Liver (tissue), 3 donors: ENCODE measurements around the gene FLNA.

ENCODE experiments used
- FOXA1 ChIP-seq: IDR thresholded peaks from 2 replicates; pipeline ENCODE4 v1.6.1; 2016; ENCODE audit warnings: antibody characterized with exemption
- GABPA ChIP-seq, 2 donors: IDR thresholded peaks in 1 of 2; conservative IDR thresholded peaks in 1 of 2; 2 replicates each; pipeline ENCODE4 v1.6.1; 2016; ENCODE audit warnings: antibody characterized with exemption in 2 of 2, mild to moderate bottlenecking in 1 of 2, moderate library complexity in 1 of 2
- JUND ChIP-seq, 2 donors: IDR thresholded peaks; 2 replicates each; pipeline ENCODE4 v1.6.1; 2016; ENCODE audit warnings: antibody characterized with exemption in 2 of 2
- RAD21 ChIP-seq, 2 donors: IDR thresholded peaks; 2 replicates each; pipeline ENCODE4 v1.6.1; 2016; ENCODE audit warnings: antibody characterized with exemption in 2 of 2, mild to moderate bottlenecking in 2 of 2
- YY1 ChIP-seq: IDR thresholded peaks from 2 replicates; pipeline ENCODE4 v1.6.1; 2016; ENCODE audit warnings: antibody characterized with exemption, mild to moderate bottlenecking
- TF ChIP-seq, protein P1 (sequence below): fragments of 150-350 bp; IDR thresholded peaks from 2 replicates; pipeline ENCODE4 v1.5.1; 2017; ENCODE audit warnings: improper control_type of control experiment, low read depth, low read length; ENCODE audit not compliant: missing input control
- TF ChIP-seq, protein P2 (sequence below): IDR thresholded peaks from 2 replicates; pipeline ENCODE4 v1.6.1; 2016; ENCODE audit warnings: antibody characterized with exemption
- TF ChIP-seq, protein P3 (sequence below): IDR thresholded peaks from 2 replicates; pipeline ENCODE4 v1.6.1; 2016; ENCODE audit warnings: antibody characterized with exemption
- TF ChIP-seq, protein P4 (sequence below): IDR thresholded peaks from 2 replicates; pipeline ENCODE4 v1.6.1; 2016; ENCODE audit warnings: antibody characterized with exemption, mild to moderate bottlenecking
- donor health status: healthy.
- donor health status: healthy.

DNA sequence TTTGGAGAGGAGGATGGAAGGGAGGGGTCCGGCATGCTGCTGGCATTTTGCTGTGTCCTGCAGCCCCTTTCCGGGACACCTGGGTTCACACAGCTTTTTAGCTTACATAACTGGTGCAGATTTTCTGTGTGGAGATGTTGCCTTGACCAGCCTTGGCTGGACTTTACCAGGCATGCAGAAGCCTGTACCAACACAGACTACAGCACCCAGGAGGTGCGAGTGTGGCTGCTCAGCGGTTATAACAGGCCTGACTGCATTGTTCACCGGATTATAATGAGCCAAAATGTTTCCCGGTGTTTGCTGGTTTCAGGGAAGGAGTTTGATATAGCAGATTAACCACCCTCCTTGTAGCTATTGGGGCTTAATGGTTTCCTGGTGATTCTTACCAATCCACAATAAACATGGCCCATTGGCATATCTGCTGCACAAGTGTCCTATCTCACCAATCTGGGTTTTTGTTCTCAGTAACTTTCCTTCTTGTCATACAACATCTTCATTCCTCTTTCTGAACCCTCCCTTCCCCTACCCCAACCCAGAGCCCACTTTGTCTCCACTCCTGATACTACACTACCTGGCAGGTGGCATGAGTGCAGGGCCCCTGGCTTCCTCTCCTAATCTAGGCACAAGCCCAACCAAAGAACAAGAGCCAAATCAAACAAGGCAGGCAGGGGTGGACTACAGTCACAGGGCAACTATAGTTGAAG, 27.6 kb upstream of the FLNA start:
- TF ChIP-seq, protein P1, sequence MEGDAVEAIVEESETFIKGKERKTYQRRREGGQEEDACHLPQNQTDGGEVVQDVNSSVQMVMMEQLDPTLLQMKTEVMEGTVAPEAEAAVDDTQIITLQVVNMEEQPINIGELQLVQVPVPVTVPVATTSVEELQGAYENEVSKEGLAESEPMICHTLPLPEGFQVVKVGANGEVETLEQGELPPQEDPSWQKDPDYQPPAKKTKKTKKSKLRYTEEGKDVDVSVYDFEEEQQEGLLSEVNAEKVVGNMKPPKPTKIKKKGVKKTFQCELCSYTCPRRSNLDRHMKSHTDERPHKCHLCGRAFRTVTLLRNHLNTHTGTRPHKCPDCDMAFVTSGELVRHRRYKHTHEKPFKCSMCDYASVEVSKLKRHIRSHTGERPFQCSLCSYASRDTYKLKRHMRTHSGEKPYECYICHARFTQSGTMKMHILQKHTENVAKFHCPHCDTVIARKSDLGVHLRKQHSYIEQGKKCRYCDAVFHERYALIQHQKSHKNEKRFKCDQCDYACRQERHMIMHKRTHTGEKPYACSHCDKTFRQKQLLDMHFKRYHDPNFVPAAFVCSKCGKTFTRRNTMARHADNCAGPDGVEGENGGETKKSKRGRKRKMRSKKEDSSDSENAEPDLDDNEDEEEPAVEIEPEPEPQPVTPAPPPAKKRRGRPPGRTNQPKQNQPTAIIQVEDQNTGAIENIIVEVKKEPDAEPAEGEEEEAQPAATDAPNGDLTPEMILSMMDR: no peak
- TF ChIP-seq YY1 (no peak), GABPA (IDR thresholded peaks at IDR 0.05 in 1 of 2, conservative IDR thresholded peaks at IDR 0.05 in 1 of 2) (no peak), FOXA1 (no peak), RAD21 (IDR thresholded peaks at IDR 0.05) (no peak), JUND (IDR thresholded peaks at IDR 0.05) (no peak)
- TF ChIP-seq, protein P2, sequence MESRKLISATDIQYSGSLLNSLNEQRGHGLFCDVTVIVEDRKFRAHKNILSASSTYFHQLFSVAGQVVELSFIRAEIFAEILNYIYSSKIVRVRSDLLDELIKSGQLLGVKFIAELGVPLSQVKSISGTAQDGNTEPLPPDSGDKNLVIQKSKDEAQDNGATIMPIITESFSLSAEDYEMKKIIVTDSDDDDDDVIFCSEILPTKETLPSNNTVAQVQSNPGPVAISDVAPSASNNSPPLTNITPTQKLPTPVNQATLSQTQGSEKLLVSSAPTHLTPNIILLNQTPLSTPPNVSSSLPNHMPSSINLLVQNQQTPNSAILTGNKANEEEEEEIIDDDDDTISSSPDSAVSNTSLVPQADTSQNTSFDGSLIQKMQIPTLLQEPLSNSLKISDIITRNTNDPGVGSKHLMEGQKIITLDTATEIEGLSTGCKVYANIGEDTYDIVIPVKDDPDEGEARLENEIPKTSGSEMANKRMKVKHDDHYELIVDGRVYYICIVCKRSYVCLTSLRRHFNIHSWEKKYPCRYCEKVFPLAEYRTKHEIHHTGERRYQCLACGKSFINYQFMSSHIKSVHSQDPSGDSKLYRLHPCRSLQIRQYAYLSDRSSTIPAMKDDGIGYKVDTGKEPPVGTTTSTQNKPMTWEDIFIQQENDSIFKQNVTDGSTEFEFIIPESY: no peak
- TF ChIP-seq, protein P3, sequence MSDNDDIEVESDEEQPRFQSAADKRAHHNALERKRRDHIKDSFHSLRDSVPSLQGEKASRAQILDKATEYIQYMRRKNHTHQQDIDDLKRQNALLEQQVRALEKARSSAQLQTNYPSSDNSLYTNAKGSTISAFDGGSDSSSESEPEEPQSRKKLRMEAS: no peak
- TF ChIP-seq, protein P4, sequence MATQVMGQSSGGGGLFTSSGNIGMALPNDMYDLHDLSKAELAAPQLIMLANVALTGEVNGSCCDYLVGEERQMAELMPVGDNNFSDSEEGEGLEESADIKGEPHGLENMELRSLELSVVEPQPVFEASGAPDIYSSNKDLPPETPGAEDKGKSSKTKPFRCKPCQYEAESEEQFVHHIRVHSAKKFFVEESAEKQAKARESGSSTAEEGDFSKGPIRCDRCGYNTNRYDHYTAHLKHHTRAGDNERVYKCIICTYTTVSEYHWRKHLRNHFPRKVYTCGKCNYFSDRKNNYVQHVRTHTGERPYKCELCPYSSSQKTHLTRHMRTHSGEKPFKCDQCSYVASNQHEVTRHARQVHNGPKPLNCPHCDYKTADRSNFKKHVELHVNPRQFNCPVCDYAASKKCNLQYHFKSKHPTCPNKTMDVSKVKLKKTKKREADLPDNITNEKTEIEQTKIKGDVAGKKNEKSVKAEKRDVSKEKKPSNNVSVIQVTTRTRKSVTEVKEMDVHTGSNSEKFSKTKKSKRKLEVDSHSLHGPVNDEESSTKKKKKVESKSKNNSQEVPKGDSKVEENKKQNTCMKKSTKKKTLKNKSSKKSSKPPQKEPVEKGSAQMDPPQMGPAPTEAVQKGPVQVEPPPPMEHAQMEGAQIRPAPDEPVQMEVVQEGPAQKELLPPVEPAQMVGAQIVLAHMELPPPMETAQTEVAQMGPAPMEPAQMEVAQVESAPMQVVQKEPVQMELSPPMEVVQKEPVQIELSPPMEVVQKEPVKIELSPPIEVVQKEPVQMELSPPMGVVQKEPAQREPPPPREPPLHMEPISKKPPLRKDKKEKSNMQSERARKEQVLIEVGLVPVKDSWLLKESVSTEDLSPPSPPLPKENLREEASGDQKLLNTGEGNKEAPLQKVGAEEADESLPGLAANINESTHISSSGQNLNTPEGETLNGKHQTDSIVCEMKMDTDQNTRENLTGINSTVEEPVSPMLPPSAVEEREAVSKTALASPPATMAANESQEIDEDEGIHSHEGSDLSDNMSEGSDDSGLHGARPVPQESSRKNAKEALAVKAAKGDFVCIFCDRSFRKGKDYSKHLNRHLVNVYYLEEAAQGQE: no peak
